Inferior parietal cortex (tissue), 1 donor: ENCODE measurements around the gene ZNF165.
A peak's percentile ranks its signal among the peaks of the same experiment; 100 is the strongest.
"Not testable (repeated sequence)": the region's sequence is repeated elsewhere in the genome, so short reads cannot be mapped to it uniquely, and the experiment has no call there.

Experiments used
- DNase-seq: peaks from one replicate; pipeline ENCODE4 v3.0.0-alpha.2; 2016; ENCODE audit errors: extremely low spot score

The ZNF165 gene

DNA sequence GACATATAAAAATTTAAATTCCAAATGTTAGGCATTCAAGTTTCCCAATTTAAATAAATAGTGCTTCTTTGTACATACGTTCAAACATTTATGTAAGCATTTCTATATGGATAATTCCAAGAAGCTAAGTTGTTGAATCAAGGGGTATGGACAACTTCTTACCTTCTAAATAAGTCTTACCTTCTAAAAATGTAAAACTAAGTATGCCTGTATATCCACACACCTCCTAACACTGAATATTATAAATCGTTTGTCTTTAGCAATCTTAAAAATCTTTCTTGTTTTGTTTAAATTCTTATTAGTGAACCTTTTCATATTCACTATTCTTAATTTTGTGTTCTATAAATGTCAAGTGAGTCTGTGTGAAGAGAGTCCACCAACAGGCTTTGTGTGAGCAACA, 41.5 kb downstream of the ZNF165 start:
- DNase-seq = no peak

DNA sequence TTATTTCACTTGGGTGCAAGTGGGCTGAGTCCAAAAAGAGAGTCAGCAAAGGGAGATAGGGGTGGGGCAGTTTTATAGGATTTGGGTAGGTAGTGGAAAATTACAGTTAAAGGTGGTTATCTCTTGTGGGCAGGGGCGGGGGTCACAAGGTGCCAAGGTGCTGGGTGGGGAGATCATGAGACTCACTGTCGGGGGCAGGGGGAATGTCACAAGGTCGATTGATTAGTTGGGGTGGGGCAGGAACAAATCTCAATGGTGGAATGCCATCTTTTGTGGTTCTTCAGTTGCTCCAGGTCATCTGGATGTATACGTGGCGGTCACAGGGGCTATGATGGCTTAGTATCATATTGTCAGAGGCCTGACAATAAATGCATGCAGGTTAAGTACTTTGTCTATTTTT, 41.9 kb downstream of the ZNF165 start:
- not testable (repeated sequence) for DNase-seq

DNA sequence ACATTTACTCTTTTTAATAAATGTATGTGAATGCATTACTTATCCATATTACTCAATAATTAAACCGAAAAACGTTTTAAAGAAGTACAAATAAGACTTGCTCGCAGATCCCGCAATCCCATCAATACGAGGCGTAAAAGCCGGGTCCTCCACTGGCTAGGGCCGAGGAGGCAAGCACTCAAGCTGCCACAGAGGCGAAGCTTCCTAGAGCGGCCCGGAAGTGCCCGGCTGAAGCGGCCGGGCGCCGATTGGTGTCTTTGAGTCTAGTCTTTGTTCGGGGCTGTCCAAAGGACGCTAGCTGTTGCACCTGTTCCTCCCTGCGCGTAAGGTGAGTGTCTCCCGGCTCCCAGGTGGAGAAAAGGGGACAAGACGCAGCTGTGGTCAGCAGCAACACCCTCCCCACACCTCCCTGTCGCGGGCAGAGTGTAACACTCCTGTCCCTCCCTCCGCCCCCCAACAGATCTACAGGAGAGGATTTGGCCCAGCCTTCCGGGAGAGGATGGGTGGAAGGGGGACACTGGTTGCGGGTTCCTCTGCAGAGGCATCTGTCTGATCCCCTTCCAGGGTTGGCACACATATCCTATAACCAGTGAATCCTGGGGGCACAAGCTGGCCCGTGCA, 44.1 kb downstream of the ZNF165 start, which contains the start of gene ZSCAN16:
Gene ZSCAN16, plus strand, starts transcription at position 260 of the 621 bp plus-strand sequence. CDS start 835 bp downstream, outside the sequence.
- peak; percentile 87 for DNase-seq

DNA sequence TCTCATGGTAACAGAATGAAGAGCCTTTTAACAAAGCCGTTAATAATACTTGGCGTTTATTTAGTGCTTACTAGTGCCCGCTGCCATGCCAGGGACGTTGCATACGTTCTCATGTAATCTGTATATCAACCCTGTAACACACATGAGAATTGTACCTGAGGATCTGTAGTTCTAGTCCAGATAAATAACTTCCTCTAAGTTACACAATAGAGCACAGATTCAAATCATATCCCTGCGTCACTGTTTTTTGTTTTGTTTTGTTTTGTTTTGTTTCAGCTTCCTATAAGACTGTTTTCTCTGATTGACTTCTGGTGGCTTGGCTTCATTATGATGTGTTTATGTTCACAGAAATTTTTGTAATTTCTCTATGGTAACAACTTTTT, 44.6 kb downstream of the ZNF165 start:
- DNase-seq = no peak

DNA sequence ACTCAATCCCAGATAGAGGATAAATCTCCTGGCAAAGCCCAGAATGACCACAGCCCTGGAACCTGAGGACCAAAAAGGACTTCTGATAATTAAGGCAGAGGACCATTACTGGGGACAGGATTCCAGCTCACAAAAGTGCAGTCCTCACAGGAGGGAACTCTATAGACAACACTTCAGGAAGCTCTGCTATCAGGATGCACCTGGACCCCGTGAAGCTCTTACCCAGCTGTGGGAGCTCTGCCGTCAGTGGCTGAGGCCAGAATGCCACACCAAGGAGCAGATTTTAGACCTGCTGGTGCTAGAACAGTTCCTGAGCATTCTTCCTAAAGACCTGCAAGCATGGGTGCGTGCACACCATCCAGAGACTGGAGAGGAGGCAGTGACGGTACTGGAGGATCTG, 45.0 kb downstream of the ZNF165 start:
- DNase-seq = no peak

DNA sequence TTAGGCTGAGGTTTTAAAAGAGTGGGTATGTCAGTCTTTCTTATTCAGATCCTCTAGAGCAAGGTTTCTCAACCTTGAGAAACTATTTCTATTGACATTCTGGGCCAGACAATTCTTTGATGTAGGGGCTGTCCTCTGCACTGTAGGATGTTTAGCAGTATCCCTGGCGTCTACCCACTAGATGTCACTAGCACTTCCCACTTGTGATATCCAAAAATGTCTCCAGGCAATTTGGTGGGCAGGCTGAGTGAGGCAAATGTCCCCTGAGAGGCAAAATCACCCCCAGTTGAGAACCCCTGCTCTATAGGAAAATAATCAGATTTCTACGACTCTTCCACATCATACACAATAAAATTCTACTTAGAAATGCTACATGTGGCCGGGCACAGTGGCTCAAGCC, 53.6 kb downstream of the ZNF165 start:
- no peak for DNase-seq

DNA sequence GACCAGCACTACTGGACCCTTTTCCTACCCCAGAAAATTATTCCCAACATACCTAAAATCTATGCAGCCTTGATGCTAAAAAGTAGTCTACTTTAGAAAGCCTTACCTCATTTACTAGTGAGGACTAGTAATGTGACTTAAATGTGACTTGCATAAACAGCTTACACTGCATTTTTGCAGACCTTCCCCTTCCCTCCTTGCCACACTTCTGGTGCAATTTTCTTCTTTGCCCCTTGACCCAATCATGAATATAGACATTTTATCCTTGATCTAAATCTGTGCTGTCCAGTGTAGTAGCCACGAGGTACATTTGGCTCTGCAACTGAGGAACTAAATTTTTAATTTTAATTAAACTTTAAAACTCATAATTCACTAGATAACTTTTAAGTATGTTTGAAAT, 54.3 kb downstream of the ZNF165 start:
- DNase-seq = no peak

DNA sequence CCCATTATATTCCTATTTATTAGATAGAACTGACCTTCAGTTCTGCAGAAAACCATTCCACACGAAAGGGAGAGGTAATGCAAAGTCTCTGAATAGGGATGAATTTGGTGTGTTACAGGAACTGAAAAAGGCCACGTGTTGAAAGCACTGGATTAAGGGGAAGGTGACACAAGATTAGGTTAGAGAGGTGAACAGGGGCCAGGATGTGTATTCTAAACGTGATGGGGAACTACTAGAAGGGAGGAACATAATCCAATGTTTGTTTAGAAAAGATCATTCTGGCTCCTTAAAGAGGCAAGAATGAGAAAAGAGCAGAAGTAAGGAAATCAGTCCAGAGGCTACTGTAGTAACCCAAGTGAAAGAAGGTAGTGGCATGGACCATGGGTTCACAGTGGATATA, 55.0 kb downstream of the ZNF165 start:
- DNase-seq = no peak

DNA sequence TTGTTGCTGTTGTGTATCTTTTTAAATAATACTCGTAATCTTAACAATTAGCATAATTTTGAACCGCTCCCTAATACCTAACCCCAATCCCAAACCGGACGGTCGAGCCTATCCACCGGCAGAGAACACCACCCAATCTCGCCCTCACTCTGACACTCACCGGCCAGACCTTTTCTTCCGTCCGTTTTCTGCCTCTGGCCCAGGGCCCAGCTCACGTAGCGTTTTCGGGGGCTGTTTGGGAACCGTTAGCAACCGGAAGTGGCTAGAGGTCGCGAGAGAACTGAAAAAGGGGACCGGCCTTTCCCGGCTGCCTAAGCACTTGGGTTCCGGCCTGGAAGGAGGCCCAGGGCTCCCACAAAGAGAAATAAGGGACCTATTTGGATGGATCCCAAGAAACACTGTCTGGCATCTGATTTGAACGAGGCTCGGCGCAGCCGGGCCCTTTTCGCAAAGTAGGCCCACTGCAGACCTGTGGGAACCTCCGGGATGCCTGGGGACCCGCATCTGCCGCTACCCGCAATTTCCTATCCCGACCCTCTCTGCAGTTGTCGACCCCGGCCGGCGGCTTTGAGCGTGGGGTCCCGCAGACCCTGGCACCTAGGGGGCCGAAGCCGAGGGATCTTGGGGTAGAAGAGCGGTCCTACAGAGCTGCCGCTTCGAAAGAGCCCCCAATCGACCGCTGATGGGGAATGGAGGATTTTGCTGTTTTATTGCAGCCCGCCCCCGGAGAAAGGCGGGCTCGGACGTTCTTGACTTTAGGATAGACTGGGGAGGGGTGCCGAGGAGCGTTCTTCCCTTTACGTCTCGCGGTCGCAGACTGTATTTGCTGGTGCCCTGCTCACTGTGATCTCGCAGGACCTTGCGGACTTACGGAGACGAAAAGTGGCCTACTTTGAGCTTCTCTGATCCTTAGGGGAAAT, 56.5 kb downstream of the ZNF165 start:
- DNase-seq = peak; percentile 95

DNA sequence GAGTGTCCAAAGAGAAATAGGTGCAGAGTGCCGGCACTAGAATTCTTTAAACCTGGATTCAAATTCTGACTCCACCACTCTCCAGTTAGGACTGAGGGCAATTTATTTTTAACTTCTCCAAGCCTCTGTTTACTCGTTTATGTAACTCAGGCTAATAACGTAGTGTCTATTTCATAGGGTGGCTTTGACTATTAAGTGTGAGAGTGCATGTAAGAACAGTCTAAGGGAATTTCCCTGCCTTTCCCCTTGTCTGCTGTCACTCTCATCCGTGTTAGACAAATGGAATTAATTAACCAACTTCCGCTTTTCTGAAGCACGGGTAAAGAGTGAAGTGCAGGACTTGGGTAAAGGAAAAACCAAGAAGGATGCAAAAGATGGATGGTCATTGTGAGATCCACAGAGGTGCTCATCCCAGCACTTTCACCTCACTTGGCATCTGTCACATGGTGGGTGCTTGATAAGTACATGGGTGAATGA, 57.2 kb downstream of the ZNF165 start:
- DNase-seq = peak; percentile 69
